Hair follicular keratinocyte (primary cell): ENCODE data around the gene IER2. TPM values are rescaled to one million over a fixed set of nuclear protein-coding genes. Genes with fewer than 3 reads are reported as not detected.

Experiments used
- total RNA-seq: library from RNA; depleted of rRNA; stranded (reverse); fragments of >200 nt; gene quantifications from 2 replicates; pipeline ENCODE4 v1.2.3, GENCODE V29; 2015

Gene IER2, protein sequence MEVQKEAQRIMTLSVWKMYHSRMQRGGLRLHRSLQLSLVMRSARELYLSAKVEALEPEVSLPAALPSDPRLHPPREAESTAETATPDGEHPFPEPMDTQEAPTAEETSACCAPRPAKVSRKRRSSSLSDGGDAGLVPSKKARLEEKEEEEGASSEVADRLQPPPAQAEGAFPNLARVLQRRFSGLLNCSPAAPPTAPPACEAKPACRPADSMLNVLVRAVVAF
- 123 and 158 TPM in 2 replicates for total RNA-seq

DNA sequence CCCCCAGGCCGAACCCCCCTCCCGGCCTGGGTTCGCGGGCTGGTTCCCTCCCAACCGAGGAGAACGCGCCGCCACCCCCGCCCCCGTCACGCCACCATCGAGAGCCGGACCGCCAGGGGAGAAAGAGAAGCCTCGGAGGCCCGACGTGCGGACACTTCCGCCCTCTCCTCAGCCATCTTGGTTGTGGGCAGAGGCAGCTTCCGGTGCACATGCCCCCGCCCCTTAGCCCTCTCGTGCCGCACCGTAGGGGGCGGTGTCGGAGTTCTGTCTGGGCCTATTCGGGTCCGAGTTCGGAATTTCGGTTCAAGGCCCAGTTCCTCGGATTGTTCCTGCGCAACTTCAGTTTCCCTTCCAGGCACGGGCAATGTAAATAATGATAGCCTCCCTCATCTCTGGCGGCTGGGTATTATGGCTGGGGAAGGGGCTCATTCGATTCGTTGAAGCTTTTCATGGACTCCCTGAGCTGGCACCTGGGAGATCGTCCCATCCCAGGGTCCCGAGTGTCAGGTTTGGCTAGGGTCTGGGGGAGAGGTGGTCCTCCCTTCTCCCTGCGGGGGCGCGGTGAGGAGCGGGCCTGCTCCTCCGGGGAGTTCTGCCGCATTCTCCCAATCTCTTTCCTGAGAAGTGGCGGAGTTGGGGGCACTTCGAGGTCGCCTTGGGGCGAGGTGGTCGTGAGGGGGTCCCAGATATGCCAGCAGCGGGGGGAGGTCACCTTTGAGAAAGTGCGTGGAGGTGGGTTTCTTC, at the start of gene IER2, which contains the start of gene STX10:
TSS of gene IER2 (plus strand) at position 225 of the 744 bp plus-strand sequence. CDS start 2,776 bp downstream, outside the sequence.
TSS of gene STX10 (minus strand) at position 189 of the 744 bp plus-strand sequence. CDS start 202 bp downstream, outside the sequence.

DNA sequence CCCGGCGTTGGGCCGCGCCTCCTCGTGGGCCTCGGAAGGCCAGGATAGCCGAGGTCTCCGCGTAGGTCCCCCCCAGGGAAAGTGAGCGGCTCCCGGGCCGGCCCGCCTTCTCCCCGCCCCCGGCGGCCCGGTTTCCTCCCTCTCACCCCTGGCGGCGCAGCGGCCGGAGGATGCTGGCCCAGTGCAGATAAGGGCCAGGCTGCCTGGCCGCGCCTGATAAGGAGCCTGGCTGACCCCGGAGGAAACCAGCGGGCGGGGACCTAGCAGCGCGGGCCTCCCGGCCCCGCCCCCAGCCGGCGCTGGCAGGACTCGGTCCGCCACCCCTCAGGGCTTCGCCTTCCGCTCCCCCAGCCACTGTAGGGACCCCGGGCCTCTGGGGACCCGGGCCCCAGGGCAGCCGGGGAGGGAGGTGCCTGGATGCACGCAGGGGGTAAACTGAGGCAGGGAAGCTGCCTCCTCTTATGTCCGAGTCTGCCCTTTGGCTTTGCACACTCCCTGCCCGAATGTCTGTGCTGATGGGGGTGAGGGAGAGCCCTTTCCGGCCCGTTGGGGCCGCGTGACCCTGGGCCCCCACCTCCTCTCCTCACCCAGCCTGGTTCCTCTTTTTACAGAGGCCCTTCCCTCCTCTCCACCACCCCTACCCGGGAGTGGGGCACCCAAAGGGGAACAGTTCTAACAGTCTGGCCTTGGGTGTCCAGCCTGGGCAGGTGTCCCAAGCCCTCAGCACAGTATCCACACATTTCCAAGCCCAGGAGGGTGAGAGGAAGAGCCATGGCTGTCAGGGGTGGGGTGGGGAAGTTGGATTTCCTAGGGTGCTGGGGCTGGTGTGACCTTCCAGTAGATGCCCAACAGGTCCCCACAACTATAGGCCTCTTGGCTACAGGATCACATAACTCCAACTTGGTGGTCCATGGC, 47.3 kb upstream of the IER2 start, which contains the start of gene LYL1:
TSS of gene LYL1 (minus strand) at position 193 of the 915 bp plus-strand sequence. CDS start 1,687 bp downstream, outside the sequence.

DNA sequence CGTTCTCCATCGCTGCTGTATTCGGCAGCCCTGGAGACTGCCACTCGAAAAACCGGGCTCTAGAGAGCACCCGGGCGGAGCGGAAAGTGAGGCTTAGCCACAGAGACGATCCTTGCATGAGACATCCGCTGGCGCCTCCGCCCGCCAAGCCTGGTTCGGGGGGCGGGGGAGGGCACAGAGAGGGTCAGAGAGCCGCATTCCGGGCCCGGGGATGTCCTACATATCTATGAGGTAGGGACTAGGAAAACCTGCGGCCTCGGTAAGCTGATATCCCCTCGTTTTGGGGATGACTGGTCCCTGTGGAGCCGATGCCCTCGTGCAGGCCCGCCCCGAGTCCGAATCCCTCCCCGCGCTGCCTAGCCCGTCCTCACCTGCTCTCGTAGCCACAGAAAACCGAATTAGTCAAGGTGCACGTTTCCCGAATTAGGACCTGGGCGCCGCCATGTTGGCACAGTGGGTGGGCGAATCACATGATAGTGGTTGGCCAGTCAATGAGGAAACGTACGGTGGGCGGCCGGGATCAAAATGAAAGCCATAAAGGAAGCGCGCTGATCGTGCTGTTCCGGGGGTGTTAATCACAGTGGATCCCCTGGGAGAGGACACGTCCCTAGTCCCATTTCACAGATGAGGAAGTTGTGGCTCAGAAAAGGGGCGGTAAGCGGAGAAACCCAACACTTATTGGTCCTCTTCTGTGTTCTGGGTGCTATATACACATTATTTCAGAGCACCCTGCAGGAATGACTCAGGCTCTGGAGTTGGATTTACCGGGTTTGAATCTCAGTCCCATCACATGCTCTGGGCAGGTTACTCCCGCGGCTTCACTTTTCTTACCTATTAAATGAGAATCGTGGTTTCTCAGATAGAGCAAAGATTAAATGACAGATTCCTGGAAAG, 33.7 kb upstream of the IER2 start, which contains the start of gene TRMT1:
TSS of gene TRMT1 (minus strand) at position 459 of the 894 bp plus-strand sequence. CDS start at position 118, 341 bp downstream.

GRCh38 chr19:13117772-13118423, 32.3 kb upstream of the IER2 start, which contains the start of gene NACC1:
TSS of gene NACC1 (plus strand) at chr19:13118264. CDS start at chr19:13135208, 16,944 bp downstream.

Other genes with a start within 250 kb of the IER2 start
- 0.08 and 0.23 TPM in 2 replicates for gene SYCE2, start 231.1 kb upstream of the IER2 start, total RNA-seq
- 66.7 and 87.1 TPM in 2 replicates for gene FARSA, start 216.7 kb upstream of the IER2 start, total RNA-seq
- 1,822 and 2,213 TPM in 2 replicates for gene CALR, start 211.8 kb upstream of the IER2 start, total RNA-seq
- 117 and 122 TPM in 2 replicates for gene RAD23A, start 204.5 kb upstream of the IER2 start, total RNA-seq
- gene GADD45GIP1, start 193.2 kb upstream of the IER2 start, total RNA-seq, result 65.8 and 102 TPM in 2 replicates
- not detected in 2 replicates for gene DAND5, start 180.8 kb upstream of the IER2 start, total RNA-seq
- 16.7 and 18.9 TPM in 2 replicates for gene NFIX, start 154.9 kb upstream of the IER2 start, total RNA-seq
- gene LYL1, start 47.6 kb upstream of the IER2 start, total RNA-seq, result 0.53 and 2.7 TPM in 2 replicates
- gene TRMT1, start 33.7 kb upstream of the IER2 start, total RNA-seq, result 35.5 and 40.1 TPM in 2 replicates
- 57.6 and 71.9 TPM in 2 replicates for gene NACC1, start 32.1 kb upstream of the IER2 start, total RNA-seq
- gene STX10, start within 50 bp of the IER2 start, total RNA-seq, result 93.3 and 98.0 TPM in 2 replicates